Stimulated activated naive CD4-positive, alpha-beta T cell treated with Interleukin-2 at 50 U/mL for 16 hours (primary cell): Measurements from ENCODE around the gene TRIP13.
"Not testable (repeated sequence)": the region's sequence is repeated elsewhere in the genome, so short reads cannot be mapped to it uniquely, and the experiment has no call there.

ENCODE experiments used
- DNase-seq: peaks from one replicate; lab custom pipeline; 2025; lab: John Stamatoyannopoulos, UW

Gene TRIP13

DNA sequence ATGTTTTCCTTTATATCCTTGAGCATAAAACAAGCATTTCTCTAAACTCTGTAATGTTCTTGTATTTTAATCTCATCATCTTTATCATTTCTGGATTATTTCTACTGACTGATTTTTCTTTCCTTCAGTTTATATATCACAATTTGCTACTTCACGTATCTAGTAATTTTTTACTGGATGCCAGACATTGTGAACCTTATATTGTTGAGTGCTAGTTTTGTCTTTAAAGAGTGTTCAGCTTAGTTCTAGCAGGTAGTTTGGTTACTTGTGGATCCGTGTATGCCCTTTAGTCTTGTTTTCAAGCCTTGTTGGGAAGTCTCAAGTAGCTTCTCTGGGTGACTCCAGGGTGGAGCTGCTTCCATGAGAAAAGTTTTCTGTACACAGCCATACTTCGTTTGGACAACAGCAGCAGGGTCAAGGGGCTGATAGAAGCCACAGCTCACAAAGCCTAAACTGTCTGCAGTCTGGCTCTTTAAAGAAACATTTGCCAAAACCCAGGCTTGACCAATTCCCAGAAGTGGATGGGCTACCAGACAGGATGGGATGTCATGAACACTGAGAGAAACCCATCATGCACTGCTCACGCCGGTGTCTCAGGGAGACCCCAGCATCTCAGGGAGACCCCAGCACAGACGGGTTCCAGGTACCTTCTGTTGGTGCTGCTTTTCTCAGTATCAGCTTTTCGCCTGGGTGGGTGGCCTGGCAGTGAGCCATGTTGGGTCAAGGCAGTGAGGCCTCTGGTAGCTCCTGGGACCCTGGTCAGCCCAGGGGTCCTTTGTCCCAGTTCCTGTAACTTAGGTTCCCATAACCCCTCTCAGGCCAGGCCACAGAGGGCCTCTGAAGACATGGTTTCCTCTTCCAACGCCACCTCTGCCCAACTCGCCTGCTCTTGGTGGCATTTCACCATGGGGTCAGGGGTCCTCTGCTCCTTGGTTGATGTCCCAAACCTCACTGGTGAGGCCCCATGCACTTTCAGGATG lies 29.1 kb downstream of the TRIP13 start:
- no peak for DNase-seq

DNA sequence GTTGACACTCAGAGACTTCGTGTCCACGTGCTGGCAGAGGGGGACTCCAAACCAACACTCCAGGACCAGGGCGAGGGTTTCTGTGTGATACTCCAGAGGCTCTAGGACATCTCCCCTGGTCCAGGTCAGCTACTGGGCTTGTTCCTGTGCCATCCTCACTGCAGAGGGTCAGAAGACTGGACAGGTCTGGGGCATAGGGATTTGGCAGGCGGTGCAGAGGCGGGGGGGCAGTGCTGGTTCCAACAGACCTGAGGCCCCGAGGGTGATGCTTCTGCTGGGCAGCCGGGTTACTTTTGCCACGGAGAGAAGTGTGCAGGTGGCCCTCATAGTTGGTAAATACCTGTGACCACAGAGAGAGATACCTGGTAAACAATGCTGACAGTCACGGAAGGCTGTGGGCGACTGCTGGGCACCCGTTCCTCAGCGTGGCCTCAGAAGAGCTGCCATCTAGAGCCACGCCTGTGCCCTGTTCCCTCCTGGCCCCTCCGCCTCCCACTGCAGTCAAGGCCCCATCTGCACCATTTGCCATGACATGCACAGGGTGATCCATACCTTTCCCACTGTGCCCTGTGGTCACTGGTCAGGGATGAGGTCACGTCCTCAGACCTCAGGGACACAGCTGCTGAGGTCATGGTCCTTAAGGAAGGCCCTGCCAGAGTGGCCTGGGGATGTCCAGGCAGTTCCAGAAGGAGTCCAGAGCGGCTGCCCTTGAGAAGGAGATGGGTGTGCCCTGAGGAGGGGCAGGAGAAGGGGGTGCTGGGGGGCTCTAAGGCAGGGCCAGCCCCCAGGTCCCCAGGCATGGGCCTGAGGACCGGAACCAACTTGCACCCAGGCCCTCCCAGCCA lies 30.0 kb downstream of the TRIP13 start:
- no peak for DNase-seq

- DNase-seq = peak; percentile 56
Observed at GRCh38 chr5:923281-923873, 30.7 kb downstream of the TRIP13 start.

GRCh38 chr5:926417-927171 lies 33.9 kb downstream of the TRIP13 start:
- DNase-seq = peak; percentile 5

- DNase-seq = no peak
Observed at GRCh38 chr5:927172-928015, 34.7 kb downstream of the TRIP13 start.

- DNase-seq = not testable (repeated sequence)
Observed at GRCh38 chr5:929182-929581, 36.5 kb downstream of the TRIP13 start.

DNA sequence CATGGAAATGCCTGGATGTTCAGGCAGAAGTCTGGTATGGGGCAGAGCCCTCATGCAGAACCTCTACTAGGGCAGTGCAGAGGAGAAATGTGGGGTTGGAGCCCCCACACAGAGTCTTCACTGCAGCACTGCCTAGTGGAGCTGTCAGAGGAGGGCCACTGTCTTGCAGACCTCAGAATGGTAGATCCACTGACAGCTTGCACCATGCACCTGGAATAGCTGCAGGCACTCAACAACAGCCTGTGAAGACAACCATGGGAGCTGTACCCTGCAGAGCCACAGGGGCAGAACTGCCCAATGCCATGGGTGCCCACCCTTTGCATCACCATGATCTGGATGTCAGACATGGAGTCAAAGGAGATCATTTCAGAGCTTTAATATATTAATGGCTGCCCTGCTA lies 36.9 kb downstream of the TRIP13 start:
- DNase-seq = no peak

- DNase-seq = no peak
Observed at GRCh38 chr5:930866-931265, 38.2 kb downstream of the TRIP13 start.

- DNase-seq = no peak
Observed at GRCh38 chr5:931570-932145, 39.0 kb downstream of the TRIP13 start.

DNA sequence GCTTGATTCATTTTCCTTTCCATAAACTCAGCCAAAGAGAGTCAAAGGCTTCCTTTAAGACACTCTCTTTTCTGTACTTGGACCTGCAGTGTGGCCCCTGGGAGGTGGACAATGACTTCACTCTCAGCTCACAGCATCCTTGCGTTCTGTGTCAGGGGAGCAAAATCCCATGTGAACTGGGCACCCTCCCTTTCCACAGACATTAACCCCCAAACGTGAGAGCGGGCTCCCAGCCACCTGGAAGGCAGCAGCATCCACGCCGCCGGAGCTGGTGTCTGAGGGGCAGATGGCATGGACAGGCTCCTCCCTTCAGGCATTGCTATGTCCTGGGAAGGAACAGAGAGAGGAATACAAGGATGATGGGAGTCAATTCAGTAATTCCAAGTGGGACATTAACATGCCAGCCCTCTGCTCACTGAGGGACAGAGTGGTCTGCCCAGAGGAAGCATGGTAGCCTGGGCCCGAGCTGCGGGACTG lies 39.5 kb downstream of the TRIP13 start:
- no peak for DNase-seq

DNA sequence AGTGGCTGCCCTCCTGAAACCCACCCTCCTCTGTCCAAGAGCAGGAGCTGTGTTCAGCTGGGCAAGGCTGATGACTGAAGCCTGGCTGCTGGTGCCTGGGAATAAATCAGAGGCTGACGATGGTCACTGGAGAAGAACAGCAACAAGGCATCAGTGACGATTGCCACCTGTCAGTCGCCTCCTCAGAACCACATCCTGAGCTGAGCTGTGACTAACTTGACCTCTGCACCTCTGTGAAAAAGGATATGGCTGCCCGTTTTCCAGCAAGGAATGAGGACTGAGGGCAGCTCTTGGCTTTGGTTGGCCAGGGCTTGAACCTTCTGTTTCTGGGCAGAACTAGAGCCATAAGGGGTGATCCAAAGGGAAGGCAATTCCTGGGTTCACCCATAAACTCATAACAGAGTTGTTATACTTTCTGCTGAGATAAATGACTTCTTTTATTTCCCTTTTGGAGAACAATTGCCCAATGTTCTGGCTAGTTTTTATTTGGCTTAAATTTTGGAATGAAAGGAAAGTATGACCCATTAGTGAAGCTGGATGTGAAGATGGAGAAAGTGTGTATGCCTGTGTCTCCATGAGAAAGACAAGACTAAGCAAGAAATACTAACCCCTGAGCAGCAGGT lies 40.1 kb downstream of the TRIP13 start:
- DNase-seq = no peak

- no peak for DNase-seq
Observed at GRCh38 chr5:933251-933861, 40.7 kb downstream of the TRIP13 start.

- not testable (repeated sequence) for DNase-seq
Observed at GRCh38 chr5:933951-934350, 41.3 kb downstream of the TRIP13 start.

DNA sequence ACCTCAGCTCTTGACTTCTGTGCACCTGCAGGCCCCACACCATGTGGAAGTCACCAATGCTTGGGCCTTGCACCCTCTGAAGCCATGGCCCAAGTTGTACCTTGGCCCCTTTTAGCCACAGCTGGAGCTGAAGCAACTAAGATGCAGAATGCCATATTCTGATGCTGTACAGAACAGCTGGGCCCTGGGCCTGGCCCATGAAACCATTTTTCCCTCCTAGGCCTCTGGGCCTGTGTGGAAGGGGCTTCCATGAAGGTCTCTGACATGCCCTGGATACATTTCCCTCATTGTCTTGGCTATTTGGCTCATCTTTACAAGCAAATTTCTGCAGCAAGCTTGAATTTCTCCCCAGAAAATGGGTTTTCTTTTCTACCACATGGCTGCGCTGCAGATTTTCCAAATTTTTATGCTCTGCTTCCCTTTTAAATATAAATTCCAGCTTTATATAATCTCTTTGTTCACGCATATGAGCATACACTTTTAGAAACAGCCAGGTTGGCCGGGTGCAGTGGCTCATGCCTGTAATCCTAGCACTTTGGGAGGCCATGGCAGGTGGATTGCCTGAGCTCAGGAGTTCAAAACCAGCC lies 41.8 kb downstream of the TRIP13 start:
- not testable (repeated sequence) for DNase-seq

GRCh38 chr5:935510-936084 lies 42.9 kb downstream of the TRIP13 start:
- no peak for DNase-seq

DNA sequence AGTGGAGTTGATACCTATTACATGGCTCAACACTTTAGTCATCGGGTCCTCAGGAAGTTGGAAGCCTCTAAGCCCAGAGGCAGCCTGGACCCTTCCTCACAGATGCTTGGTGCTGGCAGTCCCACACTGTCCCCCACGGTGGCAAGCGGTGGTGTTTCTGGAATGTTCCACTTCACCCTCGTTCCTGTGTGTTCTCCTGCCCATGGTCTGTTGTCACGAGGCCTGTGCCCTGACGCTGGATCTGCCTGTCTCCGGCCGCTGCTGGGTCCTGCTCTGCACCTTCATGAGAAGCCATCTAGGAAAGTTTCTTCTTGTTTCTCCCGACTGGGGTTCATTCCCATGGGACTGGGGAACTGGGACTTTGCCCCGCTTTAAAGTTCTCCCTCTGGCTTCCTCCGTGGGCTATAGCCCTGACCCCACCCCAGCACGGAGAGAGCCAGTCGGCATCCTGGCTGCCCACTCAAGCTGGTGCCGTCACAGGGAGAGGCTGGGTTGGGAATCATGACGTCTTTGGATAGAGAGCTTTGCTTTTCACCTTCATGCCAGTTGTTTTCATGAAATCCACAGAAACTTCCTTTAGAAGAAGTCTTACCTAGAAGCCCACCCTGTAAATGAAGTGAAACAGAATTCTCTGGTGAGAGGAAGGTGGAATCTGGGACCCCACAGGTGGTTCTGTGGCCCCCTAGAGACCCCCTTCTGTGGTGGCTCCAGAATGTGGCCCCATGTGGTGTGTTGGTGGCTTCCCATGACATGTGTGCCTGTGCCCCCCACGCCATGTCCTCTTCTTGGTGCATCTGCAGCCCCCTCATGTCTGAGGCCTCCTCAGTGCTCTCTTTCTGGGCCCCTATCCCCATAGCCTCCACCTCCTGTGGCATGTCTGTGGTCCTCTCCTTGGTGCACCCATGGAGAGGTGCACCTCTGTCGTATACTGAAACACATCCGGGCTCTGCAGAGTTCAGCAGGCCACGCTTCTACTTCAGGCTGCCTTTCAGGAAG lies 43.8 kb downstream of the TRIP13 start:
- no peak for DNase-seq
